ENCODE data around the gene RTN4RL2.

The RTN4RL2 gene

DNA sequence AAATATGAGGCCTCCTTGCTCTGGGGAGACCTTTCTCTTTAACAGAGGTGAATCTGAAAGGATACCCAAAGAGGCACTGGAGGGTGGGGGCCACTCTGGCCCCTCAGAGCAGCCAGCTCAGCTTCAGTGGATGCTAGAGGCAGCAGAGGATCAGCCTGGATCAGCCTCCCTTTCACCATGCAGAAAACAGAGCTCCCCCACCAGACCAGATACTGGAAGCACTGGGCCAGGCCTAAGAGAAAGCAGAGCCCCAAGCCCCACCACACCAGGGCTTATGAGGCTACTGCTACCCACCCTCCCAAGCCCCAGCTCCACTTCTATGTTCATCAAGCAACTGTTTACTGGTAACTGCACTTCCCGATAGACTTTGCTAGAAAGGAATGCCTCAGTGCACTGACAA lies 29.4 kb upstream of the RTN4RL2 start:
- TF ChIP-seq, protein P1, sequence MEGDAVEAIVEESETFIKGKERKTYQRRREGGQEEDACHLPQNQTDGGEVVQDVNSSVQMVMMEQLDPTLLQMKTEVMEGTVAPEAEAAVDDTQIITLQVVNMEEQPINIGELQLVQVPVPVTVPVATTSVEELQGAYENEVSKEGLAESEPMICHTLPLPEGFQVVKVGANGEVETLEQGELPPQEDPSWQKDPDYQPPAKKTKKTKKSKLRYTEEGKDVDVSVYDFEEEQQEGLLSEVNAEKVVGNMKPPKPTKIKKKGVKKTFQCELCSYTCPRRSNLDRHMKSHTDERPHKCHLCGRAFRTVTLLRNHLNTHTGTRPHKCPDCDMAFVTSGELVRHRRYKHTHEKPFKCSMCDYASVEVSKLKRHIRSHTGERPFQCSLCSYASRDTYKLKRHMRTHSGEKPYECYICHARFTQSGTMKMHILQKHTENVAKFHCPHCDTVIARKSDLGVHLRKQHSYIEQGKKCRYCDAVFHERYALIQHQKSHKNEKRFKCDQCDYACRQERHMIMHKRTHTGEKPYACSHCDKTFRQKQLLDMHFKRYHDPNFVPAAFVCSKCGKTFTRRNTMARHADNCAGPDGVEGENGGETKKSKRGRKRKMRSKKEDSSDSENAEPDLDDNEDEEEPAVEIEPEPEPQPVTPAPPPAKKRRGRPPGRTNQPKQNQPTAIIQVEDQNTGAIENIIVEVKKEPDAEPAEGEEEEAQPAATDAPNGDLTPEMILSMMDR (IDR thresholded peaks at IDR 0.05; ENCODE audit: extremely low read depth, insufficient read depth, missing control alignments), result peak; percentile 12
- DNase-seq (ENCODE audit: low spot score), result no peak
- in situ Hi-C loops (cut with MboI; ENCODE audit: low pct_unique_long_range_greater_than_20kb, low sequenced_read_pairs, unreplicated experiment), result no loop called here

DNA sequence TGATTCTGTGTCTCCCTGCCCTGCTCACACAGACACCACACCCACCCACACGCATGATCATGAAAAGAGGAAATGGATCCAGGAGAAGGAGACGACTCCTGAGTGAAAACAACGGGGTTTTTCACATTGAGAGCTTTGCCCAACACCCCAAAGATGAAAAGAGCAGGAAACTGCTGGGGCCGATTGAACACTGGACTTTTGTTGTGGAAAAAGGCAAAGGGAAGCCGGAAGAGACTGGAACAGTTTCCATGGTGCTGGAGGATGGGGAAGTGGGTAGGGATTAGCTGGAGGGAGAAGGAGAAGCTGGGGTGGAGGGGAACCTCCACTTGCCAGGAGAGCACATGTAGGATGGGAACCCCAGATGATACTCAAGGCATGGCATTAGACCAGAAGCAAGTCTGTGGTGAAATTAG lies 28.2 kb upstream of the RTN4RL2 start:
- TF ChIP-seq, protein P1 (IDR thresholded peaks at IDR 0.05; ENCODE audit: extremely low read depth, insufficient read depth, missing control alignments), result no peak
- in situ Hi-C loops (cut with MboI; ENCODE audit: low pct_unique_long_range_greater_than_20kb, low sequenced_read_pairs, unreplicated experiment), result no loop called here
- no peak for DNase-seq (ENCODE audit: low spot score)

DNA sequence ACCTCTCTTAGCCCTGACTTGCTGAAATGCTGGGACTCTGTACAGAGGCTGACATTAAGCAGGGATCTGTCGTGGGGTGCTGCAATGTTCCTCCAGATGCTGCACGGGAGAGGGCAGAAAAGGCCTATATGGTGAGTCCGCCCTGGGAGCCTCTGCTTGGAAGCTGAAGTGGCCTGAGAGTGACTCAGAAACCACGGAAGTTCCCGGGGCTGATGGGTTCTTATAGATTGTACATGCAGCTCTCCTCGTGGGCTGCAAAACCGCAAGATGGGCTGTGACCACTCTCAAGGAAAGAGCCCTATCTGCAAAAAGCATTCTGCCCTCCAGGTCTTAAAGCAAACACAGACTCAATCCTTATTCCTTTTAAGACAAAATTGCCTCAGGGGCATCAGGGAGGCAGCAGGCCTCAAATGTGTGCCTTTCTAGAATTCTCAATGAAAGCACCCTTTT lies 27.6 kb upstream of the RTN4RL2 start:
- TF ChIP-seq, protein P1 (IDR thresholded peaks at IDR 0.05; ENCODE audit: extremely low read depth, insufficient read depth, missing control alignments), result no peak
- in situ Hi-C loops (cut with MboI; ENCODE audit: low pct_unique_long_range_greater_than_20kb, low sequenced_read_pairs, unreplicated experiment), result no loop called here
- no peak for DNase-seq (ENCODE audit: low spot score)

DNA sequence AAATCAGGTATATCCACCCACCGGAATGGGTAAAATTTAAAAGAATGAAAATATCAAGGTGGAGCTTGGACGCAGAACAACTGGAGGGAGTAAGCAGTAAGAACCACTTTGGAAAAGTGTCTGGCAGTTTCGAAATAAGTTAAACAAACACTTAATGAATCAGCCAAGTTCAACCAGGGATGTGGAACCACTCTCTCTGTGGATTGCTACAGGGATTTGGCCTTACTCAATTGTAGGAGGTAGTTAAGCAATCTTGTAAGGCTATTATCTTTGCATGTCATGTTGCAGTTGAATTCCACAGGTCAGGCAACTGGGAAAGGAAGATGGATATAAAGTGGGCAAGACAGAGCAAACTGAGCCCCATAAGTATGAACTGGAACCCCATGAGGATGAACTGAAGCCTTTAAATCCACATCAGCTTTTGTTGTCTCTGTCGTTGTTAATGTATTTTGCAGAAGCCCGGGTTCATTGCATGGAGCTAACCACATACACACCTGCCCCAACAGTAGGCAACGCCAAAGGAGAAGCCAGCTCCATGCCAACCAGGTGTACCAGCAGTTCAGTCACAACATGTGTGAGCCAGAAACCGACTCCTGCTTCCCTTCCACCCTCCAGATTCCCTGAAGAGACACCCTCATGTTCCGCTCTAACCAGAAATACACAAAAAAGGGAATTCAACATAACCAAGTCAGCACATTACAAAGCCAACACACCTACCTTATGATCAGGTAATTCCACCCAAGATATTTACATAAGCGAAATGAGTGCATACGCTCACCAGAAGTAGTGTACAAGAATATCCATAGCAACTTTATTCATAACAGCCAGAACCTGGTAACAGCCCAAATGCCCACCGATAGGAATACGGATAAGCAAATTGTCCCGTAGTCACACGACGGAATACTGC lies 25.4 kb upstream of the RTN4RL2 start:
- TF ChIP-seq, protein P1 (IDR thresholded peaks at IDR 0.05; ENCODE audit: extremely low read depth, insufficient read depth, missing control alignments), result no peak
- DNase-seq (ENCODE audit: low spot score), result no peak
- in situ Hi-C loops (cut with MboI; ENCODE audit: low pct_unique_long_range_greater_than_20kb, low sequenced_read_pairs, unreplicated experiment), result no loop called here

DNA sequence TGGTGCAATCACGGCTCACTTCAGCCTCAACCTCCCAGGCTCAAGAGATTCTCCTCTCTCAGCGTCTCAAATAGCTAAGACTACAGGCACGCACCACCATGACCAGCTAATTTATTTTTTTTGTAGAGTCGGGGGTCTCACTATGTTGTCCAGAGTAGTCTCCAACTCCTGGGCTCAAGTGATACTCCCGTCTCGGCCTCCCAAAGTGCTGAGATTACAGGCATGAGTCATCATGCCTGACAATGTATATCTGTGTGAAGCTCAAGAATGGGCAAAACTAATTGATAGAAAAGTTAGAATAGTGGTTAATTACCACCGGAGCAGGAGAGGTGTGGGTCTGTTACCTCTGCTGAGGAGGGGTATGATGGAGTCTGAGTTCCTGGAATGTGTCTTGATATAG lies 24.3 kb upstream of the RTN4RL2 start:
- in situ Hi-C loops (cut with MboI; ENCODE audit: low pct_unique_long_range_greater_than_20kb, low sequenced_read_pairs, unreplicated experiment), result no loop called here
- no peak for DNase-seq (ENCODE audit: low spot score)
- TF ChIP-seq, protein P1 (IDR thresholded peaks at IDR 0.05; ENCODE audit: extremely low read depth, insufficient read depth, missing control alignments), result no peak

DNA sequence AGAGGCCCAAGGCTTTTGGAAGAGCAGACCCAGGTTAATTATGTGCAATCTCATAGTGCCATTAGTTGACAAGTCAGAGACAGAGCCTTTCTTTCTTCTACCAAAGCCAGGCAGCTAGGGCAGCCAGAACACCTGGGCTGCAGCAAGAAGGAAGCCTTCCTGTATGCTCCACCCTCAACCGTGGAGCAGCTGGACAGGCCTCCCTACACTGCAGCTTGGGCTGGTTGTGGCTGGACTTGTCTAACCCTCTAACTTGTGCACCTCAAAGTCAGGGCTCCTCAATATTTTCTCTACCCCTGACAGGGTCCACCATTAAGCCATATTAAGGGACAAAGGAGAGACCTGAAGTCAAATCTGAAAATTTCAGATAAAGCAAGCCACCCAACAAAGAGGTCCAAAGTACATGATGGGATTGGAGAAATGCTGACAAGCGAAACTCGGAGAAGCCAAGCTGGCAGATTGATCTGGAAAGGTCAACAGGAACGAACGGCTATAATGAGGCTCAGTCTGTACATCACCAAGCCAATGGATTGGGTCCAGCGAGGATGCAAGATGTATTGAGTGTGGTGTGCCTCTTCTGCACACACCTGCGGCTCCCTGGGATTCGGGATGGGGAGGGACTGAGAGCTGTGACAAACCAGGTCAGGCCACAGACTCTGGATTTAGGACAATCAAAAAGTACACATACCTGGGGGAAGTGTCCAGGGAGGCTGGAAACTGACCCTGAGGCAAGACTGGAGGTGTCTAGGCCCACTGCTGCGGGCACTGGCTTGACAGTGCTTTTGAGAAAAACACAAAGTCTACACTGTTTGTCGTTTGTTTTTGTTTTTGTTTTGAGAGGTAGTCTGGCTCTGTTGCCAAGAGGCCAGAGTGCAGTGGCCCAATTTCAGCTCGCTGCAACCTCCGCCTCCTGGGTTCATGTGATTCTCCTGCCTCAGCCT lies 21.7 kb upstream of the RTN4RL2 start:
- TF ChIP-seq, protein P1 (IDR thresholded peaks at IDR 0.05; ENCODE audit: extremely low read depth, insufficient read depth, missing control alignments), result no peak
- in situ Hi-C loops (cut with MboI; ENCODE audit: low pct_unique_long_range_greater_than_20kb, low sequenced_read_pairs, unreplicated experiment), result no loop called here

More for the DNA sequence above, 21.7 kb upstream of the RTN4RL2 start:
- no peak for DNase-seq (ENCODE audit: low spot score)

All from GM13977 (cell line).